ENCODE data around the gene AKR1A1.

DNA sequence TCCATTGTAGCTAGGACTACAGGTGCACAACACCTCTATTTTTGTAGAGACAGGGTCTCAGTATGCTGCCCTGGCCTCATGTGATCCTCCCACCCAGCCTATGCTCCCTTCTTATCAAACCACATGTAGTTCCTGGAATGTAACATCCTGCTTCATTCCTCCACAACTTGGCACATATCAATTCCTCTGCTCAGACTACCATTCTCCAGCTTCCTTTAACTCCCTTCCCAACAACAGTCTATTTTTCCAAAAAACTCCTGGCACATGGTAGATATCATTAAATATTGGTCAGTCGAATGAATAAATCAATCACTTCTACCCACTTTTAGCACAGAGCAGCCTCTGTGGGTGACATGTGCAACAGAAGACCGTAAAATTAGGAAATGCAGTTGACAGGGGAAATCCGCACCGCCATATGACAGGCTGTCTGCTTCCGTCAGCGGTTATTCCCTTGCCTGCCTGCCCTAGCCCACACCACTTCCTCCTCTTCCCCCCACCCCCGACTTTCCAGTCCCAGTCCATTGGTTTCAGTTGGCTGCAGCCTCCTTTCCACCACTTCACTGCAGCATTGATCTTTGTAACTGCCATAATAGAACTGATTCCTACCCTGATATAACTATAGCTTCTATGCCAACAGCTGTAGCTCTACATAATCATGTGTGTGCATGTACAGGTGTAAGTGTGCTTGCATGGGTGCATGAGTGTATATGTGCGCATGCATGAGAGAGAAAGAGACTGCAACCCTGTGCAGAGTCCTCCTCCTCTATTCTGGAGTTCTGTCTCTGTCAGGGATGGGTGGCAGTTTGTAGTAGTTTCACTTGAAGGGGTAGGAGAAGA is 6.8 kb upstream of the AKR1A1 start:
- TF ChIP-seq, protein P1, sequence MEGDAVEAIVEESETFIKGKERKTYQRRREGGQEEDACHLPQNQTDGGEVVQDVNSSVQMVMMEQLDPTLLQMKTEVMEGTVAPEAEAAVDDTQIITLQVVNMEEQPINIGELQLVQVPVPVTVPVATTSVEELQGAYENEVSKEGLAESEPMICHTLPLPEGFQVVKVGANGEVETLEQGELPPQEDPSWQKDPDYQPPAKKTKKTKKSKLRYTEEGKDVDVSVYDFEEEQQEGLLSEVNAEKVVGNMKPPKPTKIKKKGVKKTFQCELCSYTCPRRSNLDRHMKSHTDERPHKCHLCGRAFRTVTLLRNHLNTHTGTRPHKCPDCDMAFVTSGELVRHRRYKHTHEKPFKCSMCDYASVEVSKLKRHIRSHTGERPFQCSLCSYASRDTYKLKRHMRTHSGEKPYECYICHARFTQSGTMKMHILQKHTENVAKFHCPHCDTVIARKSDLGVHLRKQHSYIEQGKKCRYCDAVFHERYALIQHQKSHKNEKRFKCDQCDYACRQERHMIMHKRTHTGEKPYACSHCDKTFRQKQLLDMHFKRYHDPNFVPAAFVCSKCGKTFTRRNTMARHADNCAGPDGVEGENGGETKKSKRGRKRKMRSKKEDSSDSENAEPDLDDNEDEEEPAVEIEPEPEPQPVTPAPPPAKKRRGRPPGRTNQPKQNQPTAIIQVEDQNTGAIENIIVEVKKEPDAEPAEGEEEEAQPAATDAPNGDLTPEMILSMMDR (IDR thresholded peaks at IDR 0.05), result no peak
- TF ChIP-seq POLR2AphosphoS5 (IDR thresholded peaks at IDR 0.05; ENCODE audit: low read depth, low read length), result no peak

All from Panc1 (cell line).